Activated CD4-positive, alpha-beta T cell treated with anti-CD3 and anti-CD28 coated beads, Interleukin-2, Interleukin-4, amounts not matched to agents 100 ng/mL and 50 ng/mL, durations not matched to agents 16 hours and 8 hours (primary cell): Measurements from ENCODE around the gene TRIM47.

Source experiments
- DNase-seq: peaks from one replicate; pipeline ENCODE4 v3.0.0-alpha.2; 2020; ENCODE audit warnings: low spot score

TRIM47 gene

DNA sequence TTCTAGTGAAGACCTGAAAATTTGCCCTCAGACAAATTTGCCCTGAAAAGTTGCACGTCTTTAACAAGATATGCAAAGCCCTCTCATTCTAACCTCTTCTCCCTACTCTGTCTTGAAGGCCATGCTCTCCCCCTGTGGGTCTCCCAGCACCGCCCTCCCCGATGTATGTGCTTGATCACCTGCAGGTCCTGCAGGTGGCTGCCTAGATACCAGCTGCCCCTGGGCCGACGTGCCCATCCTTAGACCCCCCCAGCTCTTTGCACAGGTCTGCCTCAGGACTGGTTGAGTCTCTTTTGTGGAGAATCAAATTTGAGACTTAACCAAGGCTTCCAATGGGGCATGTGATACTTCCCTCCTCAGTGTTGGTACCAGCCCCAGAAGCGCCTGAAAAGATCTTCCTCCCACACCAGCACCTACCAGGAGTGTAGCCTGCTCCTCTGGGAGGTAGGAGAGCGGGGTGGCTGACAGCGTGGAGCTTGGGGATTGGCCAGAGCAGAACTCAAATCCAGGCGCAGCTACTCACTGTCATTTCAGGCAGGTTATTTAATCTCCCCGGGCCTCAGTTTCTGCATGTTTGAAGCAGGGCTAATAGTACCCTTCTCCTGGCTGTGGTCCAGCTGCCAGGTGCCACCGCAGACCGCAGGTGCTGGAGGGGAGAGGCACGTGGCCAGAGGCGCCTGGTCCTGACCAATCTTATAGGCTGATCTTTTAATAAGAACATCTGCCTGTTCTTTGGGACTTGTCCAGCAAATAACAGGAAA, 30.9 kb upstream of the TRIM47 start:
- no peak for DNase-seq

DNA sequence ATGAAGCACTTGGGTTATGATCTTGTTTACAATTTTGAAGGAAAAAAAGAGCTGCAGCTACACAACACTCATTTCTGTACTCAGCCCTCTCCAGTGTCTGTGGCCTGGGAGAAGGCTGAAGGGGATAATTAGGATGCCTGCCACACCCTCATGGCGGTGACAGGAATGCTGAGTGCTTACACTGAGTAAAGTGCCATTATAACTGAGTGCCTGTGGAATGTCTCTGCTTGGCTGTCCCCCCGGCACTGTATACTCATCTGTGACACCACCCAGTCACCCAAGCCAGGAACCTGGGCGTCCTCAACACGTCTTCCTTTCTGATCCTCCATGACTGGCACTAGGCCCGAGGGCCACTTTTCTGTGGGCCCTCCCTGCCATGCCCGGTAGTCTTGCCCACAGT, 29.8 kb upstream of the TRIM47 start:
- DNase-seq, result no peak

DNA sequence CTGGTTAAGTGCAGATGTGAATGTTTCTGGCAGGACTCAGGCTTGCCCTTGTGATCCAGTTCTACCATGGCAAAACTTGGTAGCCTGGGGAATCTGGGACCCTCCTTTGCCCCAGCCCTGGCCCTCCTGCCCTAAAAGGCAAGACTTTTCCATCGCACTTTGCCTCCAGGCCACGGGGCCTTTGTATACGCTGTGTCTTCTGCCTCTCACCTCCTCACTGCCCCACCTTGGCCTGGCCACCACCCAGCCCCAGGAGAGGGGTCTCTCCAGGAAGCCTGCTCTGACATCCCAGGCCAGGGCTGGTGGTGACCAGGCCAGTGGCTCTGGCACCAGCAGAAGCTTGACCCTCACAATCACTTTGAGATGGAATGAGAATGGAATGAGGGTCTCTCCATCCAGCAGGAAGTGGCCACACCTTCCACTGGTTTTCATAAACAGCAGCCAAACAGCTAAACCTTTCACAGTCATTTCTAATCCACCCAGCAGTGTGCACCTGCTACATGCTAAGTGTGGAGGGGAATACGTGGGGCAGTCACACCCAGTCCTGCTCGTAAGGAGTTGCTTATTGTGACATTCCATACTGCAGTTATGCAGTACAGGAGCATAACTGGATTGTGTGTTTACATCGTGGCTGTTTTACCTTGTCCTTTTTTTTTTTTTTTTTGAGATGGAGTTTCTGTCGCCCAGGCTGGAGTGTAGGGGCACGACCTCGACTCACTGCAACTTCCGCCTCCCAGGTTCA, 27.9 kb upstream of the TRIM47 start:
- DNase-seq, result no peak

DNA sequence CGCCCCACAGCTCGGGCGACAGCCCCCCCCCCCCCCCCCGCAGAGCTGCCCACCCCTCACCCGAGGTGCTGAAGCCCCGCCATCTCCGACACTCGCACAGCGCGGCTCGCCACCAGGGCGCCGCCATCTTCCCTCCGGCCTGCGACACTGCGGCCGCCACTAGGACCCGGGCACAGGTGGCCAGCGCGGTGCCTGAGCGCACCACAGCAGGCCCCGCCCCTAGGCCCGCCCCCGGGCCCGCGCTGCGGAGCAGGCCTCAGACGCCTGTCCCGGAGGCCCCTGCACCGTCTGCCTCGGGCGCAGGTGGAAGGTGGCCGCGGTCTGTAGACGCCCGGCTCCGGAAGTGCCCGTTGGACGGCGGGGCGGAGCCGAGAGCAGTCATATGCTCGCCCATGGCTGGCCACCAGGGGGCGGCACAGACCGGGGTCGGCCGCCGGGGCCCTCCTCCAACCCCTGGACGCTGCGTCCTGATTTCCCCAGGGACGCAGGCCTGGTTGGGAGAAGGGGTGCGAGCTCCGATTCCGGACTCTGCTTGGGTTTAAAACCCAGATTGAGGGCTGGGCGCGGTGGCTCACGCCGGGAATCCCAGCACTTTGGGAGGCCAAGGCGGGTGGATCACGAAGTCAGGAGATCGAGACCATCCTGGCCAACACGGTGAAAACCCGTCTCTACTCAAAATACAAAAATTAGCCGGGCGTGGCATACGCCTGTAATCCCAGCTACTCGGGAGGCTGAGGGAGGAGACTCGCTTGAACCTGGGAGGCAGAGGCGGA, 26.6 kb upstream of the TRIM47 start, which contains the start of gene MRPL38:
Gene MRPL38, minus strand, starts transcription at position 136 of the 773 bp plus-strand sequence. Its CDS starts 9 bp downstream, at position 127.
- peak; percentile 98 for DNase-seq

DNA sequence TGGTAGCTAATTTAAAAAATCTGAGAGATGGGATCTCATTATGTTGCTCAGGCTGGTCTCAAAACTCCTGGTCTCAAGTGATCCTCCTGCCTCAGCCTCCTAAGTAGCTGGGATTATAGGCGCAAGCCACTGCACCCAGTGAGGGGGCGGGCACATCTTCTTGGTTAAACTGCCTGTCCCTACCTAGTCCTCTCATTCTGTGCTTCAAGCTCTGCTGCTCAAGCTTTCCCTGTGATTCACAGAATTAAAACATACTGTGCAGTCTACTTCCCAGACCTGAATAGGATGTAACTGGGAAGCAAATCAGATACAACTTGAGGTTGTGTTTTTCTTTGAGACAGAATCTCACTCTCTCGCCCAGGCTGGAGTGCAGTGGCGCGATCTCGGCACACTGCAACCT, 24.0 kb upstream of the TRIM47 start:
- no peak for DNase-seq

DNA sequence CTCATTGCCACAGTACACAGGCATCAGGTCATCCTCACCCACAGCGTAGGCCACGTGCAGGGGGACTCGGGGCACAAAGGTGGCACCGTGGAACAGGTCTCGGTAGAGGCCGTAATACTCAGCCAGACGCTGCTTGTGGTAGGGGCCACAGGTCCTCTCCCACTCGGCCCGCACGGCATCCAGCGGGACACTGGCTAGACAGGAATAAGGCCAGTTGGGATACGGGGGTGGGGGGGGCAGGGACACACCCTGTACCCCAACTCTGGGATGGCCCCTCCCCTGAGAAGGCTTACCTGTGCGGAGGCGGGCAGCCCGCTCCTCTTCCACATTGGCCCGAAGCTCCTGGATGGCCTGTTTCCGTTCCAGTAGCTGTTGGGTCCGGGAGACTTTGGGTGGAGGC, 23.3 kb upstream of the TRIM47 start:
- no peak for DNase-seq

DNA sequence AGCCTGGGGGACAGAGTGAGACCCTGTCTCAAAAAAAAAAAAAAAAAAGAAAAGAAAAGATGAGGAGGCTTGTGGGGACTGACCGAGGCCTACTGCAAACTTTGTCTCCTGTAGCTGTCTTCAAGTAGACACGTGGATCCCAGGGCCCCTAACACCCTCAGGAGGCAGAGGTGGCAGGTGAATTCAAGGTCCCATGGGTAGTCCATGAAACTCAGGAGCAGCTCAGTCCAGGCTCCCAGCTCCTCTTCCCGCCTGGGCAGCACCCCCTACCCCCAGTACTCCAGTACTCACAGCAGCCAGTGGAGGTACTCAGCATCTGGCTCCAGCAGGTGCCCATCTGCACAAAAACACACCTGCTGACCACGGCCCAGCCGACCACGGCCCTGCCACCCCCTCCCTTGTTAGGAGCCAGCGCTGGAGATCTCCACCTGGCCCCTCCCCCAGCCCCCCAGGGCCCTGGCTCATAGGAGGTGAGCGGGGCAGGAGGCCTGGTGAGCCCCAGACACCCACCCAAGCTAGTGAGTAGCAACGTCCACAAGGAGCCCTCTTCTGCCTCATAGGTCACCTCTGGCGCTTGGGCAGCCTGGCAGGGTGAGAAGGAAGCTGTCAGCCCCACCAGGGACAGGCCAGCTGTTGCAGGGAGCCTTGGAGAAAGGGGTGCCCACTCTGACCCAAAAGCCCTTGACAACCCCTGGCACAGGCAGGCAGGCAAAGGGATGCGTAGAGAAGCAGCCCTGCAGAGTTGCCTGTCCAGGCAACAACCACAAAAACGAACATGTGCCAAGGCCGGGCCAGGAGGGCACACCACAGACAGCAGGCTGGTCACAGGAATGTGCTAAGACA, 22.5 kb upstream of the TRIM47 start:
- no peak for DNase-seq

DNA sequence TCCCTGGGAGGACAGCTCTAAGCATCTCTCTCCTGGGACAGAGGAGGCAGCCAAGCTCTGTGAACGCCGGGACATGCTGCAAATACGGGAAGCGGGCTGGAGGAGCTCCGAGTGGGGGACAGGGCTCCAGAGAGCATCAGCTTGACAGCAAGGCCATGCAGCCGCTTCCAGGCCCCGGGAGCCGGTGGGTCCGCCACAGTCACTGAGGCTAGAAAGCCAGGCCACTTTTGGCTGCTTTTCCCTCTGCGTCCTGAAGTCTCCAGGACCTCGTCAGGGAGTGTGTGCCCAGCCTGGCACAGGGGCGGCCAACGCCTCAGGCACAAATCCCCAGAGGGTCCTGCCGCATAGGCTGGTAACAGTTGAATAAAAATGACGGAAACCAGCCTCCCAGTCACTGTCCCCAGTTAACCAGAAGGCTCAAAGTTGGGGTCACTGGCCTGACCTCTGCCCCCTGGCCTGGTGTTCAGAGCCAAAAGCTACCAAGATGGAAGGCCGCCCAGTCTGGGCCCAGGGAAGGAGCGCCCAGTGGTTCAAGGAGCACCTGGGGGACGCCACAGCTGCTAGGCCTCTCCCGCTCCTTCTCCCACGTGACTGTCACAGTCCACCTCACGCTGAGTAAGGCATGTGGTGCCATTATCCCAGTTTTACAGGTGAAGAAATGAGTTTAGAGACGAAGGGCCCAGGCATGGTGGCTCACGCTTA, 21.5 kb upstream of the TRIM47 start:
- DNase-seq, result no peak

DNA sequence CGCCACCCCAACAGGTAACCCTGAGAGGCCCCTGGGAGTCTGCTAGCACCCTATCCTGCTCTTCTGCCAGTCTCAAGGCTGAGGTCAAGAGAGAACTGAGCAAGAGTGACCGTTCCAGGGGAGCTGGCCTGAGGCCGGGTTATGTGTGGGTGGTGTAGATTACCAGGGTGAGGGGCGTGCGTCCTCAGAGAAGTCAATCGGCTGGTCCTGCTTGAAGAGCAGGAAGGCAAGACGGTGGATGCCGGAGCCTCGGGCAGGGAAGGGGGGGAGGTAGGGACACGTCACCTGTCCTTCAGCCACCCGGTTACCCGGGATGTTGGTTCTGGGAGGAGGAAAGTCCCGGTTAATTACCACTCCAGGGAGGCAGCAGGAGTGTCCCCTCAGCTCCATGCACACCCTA, 21.0 kb upstream of the TRIM47 start:
- no peak for DNase-seq

DNA sequence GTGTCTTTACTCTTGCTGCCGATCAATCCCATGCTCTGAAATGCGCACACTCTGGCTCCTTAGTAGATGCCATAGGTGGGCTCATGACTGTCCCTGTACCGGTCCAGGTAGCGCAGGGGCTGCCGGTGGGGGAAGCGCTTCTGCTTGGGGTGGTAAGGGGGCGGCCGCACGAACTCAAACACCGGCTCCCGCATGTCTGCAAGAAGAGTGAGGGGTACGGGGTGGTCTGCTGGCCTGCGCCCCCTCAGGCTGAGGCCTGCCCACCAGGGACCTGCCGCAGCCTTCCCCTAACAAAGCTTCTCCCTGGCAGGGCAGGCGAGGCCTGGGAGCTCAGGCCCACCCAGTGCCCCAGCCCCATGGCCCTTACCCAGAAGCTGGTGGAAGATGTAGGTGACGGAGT, 20.4 kb upstream of the TRIM47 start:
- no peak for DNase-seq

DNA sequence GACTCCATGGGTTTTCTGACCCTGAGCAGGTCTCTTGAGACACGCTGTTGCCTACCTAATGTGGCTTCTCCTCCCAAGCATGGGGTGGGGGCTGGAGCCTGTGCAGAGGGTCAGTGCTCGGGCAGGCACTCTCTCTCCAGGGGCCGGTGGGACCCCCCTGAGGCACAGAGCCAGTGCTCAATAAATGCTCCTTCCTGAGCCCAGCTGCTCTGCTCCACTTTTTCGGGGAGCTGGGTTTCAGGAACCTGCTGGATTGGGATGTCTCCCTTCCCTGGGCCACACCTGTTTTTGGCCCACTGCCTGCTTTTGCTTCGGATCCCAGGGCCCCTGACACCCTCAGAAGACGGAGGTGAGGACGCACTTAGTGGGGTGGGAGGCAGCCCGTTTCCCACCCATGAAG, 19.7 kb upstream of the TRIM47 start:
- DNase-seq, result no peak

DNA sequence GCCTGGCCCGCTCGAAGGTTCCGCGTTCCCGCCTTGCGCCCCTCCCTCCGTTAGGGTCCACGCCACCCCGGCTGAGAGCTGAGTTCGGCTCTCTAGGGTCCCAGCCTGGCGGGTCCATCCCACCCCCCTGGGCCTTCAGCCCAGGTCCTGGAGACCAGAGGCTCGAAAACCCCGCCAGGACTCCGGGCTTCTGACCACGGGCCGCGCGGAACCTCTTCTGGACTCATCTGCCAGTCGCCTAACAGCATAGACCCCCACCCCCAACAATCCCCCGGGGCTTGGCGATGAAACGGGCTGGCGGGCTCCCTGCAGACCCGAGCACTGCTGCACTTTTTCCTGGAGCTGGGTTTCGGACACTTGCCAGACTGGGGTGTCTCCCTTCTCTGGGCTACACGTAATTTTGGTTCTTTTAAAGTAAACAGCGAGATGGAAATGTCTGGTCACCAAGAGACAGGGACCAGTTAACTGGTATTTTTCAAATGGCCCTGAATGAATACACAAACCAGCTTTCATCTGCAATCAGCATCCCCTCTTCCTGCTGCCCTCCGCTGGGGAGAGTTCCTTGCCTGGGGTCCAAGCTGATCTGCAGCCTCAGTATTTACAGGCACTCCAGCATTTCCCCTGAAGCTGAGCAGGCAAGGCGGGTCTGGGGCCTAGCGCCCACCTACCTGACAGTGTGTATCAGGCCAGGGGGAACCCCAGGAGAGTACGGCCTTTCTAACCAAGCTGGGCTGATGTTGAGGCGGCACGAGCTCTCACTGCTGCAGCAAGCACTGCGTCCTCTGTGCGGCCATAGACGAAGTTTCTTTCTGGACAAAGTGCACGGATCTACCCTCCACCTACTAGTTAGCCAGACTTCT, 19.0 kb upstream of the TRIM47 start:
- DNase-seq, result no peak

DNA sequence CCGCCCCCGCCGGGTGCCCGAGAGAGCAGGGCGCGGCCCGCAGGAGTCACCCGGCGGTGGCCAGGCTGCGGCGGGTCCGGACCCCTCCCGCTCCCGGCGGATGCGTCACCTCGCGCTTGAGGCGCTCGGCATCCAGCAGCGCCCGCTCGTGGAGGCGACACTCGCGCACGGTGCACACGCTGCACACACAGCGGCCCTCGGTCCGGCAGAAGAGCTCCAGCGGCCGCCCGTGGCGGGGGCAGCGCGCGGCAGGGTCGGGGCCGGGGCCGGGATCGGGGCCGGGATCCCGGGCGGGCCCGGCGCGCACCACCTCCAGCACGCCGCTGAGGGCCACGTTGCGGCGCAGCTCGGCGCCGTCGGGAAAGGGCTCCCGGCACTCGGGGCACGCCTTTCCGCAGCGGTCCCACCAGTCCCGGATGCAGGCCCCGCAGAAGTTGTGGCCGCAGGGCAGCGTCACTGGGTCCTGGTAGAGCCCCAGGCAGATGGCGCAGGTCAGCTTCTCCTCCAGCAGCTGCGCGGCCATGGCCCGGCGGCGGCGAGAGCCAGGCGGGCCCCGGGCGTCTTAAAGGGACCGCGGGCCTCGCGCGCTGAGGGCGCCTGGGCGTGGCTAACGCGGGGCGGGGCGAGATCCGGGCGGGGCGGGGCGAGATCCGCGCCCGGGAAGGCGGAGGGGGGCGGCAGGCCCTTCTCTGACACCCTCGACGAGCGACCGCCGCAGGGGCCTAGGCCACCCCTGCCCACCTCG, 18.2 kb upstream of the TRIM47 start, which contains the start of gene TRIM65:
Gene TRIM65, minus strand, starts transcription at position 537 of the 745 bp plus-strand sequence. Its CDS starts 14 bp downstream, at position 523.
- DNase-seq, result peak; percentile 79

DNA sequence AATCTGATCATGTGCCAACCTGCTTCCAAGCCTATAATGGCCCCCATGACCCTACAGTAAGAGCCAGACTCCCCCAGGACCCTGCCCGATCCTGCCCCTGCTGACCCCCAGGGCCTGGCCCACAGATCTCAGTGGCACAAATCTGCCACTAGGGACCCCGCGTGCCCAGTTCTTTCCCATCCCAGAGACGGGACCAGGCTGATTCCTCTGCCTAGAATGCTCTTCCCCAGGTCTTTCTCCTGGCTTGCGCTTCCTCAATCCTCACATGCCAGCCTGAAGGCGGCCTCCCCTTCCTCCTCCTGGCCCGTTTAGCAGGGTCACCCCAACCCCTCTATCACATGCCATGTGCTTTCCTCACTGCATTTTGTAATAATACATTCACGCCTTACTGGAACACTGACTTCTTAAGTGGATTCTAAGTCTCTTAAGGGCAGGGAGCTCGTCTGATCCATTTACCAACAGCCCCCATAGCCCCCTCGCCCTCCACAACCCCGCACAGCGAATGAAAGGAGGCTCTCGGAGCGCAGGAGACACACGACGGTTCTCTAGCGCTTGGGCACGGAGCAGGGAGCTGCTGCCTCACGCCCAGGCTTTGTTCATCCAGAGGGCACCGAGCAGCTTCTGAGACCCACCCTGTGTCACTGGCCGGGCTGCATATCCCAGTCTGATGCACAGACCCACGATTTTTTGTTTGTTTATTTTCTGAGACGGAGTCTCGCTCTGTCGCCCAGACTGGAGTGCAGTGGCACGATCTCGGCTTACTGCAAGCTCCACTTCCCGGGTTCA, 17.2 kb upstream of the TRIM47 start:
- no peak for DNase-seq

DNA sequence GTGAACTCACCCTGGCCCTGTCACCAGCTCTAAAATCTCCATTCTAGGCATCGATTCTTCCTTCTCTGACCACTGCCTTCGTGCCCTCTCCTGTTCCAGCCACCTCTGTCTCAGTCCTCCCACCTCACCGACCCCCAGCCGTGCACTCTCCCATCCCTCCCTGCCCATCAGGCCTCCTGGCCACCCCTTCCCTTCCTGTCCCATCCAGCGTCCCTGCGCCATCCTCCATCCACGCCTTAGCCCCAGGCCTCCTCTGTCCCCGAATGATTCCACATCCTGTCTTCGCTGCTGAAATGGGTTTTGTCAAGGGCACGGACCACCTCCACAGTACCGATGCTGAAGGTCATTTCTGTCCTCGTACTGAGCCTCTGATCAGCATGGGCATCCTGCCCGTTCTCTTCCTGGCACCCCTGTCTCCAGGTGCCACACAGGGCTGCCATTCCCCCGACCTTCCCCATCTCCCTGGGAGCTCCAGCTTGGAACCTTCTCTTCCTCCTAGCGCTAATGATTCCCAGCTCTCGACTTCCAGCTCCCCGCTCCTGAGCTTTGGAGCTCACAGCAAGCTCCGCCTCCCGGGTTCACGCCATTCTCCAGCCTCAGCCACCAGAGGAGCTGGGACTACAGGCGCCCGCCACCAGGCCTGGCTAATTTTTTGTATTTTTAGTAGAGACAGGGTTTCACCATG, 15.8 kb upstream of the TRIM47 start:
- DNase-seq, result no peak

DNA sequence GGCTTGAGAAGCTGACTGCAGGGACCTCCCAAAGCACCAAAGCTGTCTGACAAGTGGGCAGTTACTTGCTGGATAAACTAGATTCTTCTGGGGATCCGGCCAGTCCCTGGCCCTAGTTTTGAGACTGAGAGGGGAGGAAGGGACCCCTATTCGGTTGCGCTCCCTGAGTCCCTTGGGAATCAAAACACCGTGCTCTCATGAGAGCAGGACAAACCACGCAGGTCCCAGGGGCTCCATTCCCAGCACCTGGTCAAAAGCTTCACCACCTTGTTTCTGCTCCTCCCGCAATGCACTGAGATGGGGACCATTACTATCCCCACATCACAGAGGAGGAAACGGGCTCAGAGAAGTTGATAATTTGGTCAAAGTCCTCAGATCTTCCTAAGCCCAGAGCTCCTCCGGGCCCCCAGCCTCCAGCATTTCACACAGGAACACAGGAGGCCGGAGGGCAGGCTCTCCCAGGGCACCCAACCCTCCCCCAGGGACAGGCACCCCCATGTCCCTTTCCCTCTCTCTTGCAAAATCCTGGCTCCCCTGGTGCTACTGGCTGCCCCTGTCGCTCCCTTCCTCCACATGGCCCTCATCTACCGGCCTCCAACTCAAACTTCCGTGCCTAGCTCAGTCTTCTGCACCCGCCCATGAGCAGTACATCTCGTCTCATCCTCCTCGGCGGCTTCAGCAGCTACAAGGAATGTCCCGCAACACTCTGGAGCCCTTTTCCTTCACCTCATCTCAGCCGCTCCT, 15.1 kb upstream of the TRIM47 start:
- DNase-seq, result no peak

DNA sequence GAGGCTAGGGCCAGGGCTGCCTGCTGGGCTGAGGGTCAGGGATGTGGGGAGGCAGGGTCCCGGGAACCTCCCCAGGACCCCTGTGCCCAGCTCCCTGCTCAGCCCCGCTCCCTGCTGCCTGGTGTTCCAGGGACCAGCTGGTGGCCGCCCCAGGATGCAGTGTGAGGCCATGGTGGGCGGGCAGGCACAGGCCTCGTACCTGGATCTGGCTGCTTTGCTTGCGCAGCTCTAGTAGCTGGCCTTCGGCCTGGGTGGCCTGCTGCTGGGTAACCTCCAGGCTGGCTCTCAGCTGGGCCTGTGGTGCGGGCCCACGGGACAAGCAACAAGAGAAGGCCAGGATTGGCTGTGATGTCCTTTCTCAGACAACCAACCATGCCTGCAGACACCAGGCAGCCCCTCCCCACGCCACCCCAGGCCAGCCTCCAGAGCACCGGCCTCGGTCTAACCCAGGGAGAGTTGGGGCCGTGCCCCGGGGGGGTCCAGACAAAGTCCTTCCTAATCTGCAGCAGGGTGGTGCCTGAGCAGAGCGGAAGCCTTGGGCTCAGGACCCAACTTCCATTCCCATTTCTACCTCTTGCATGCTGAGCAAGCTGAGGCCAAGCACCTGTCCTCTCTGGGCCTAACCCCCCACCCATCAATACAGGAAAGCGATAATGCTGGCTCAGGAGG, 14.3 kb upstream of the TRIM47 start:
- no peak for DNase-seq
